ENCODE data around the gene IL10RB. TPM values are rescaled to one million over a fixed set of nuclear protein-coding genes. Genes with fewer than 3 reads are reported as not detected.

The IL10RB gene
- total and polyA plus RNA-seq, 10 of the 15 experiments (the other 5 are each of a cell fraction or from before 2014, with no cell fraction given) = 15.0 to 55.1 (median 34.9) TPM

DNA sequence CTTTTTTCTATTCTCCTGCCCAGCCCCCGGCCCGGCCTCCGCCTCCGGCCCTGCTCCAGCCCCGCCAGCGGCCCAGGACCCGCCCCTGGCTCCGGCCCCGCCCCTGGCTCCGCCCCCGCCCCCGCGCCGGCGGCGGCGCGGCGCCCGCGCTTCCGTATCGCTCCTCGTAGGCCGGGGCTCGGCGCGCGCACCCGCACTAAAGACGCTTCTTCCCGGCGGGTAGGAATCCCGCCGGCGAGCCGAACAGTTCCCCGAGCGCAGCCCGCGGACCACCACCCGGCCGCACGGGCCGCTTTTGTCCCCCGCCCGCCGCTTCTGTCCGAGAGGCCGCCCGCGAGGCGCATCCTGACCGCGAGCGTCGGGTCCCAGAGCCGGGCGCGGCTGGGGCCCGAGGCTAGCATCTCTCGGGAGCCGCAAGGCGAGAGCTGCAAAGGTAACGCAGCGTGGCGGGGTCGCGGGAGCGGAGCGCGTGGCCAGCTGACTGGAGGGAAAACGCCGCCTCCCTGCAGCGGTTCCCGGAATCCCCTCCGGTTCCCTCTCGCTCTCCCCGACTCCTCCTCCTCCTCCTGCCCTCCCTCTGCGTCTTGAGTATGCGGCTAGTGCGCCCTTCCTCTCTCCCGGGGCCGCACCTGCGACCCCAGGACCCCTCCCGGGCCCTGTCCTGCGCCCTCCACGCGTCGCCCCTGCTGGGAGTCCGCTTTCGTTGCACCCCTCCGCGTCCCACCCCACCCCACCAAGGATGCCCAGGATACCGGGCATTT lies 36.2 kb upstream of the IL10RB start, which contains the start of gene IFNAR2 (continued):
- TF ChIP-seq LARP7 (IDR thresholded peaks at IDR 0.05) (peak; percentile 86), FOXK2 (IDR thresholded peaks at IDR 0.05) (no peak), SMARCA5 (IDR thresholded peaks at IDR 0.05) (no peak), IKZF2 (IDR thresholded peaks at IDR 0.05) (0 out of 4 replicates have a peak, but pooled peaks have one; percentile 11 to 53), SP1 (IDR thresholded peaks at IDR 0.05; ENCODE audit: low read depth, low read length) (no peak), BCL11A (IDR thresholded peaks at IDR 0.05; ENCODE audit: low read depth, low read length) (no peak), MTA2 (IDR thresholded peaks at IDR 0.05; ENCODE audit: low read depth) (no peak), ZNF217 (IDR thresholded peaks at IDR 0.05) (no peak), TARDBP (IDR thresholded peaks at IDR 0.05; ENCODE audit: borderline replicate concordance) (no peak), TCF12 (IDR thresholded peaks at IDR 0.05; ENCODE audit: low read depth, low read length) (no peak), BRCA1 (IDR thresholded peaks at IDR 0.05; ENCODE audit: low read depth, low read length) (no peak), NFXL1 (IDR thresholded peaks at IDR 0.05; ENCODE audit: borderline replicate concordance) (no peak), KAT2A (conservative IDR thresholded peaks at IDR 0.05; ENCODE audit: control insufficient read depth, low read depth, low read length) (no peak), BMI1 (IDR thresholded peaks at IDR 0.05; ENCODE audit: borderline replicate concordance) (no peak), MXI1 (IDR thresholded peaks at IDR 0.05; ENCODE audit: low read depth, low read length) (no peak), TAF1 (IDR thresholded peaks at IDR 0.05; ENCODE audit: borderline replicate concordance, low read depth, low read length) (peak; percentile 73; the same call in 1 of the 2 replicates)
- TF ChIP-seq, protein P1, sequence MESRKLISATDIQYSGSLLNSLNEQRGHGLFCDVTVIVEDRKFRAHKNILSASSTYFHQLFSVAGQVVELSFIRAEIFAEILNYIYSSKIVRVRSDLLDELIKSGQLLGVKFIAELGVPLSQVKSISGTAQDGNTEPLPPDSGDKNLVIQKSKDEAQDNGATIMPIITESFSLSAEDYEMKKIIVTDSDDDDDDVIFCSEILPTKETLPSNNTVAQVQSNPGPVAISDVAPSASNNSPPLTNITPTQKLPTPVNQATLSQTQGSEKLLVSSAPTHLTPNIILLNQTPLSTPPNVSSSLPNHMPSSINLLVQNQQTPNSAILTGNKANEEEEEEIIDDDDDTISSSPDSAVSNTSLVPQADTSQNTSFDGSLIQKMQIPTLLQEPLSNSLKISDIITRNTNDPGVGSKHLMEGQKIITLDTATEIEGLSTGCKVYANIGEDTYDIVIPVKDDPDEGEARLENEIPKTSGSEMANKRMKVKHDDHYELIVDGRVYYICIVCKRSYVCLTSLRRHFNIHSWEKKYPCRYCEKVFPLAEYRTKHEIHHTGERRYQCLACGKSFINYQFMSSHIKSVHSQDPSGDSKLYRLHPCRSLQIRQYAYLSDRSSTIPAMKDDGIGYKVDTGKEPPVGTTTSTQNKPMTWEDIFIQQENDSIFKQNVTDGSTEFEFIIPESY (IDR thresholded peaks at IDR 0.05) = no peak
- TF ChIP-seq, protein P2, sequence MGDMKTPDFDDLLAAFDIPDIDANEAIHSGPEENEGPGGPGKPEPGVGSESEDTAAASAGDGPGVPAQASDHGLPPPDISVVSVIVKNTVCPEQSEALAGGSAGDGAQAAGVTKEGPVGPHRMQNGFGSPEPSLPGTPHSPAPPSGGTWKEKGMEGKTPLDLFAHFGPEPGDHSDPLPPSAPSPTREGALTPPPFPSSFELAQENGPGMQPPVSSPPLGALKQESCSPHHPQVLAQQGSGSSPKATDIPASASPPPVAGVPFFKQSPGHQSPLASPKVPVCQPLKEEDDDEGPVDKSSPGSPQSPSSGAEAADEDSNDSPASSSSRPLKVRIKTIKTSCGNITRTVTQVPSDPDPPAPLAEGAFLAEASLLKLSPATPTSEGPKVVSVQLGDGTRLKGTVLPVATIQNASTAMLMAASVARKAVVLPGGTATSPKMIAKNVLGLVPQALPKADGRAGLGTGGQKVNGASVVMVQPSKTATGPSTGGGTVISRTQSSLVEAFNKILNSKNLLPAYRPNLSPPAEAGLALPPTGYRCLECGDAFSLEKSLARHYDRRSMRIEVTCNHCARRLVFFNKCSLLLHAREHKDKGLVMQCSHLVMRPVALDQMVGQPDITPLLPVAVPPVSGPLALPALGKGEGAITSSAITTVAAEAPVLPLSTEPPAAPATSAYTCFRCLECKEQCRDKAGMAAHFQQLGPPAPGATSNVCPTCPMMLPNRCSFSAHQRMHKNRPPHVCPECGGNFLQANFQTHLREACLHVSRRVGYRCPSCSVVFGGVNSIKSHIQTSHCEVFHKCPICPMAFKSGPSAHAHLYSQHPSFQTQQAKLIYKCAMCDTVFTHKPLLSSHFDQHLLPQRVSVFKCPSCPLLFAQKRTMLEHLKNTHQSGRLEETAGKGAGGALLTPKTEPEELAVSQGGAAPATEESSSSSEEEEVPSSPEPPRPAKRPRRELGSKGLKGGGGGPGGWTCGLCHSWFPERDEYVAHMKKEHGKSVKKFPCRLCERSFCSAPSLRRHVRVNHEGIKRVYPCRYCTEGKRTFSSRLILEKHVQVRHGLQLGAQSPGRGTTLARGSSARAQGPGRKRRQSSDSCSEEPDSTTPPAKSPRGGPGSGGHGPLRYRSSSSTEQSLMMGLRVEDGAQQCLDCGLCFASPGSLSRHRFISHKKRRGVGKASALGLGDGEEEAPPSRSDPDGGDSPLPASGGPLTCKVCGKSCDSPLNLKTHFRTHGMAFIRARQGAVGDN (IDR thresholded peaks at IDR 0.05) = peak; percentile 42; the same call in 1 of the 2 replicates
- TF ChIP-seq, protein P3, sequence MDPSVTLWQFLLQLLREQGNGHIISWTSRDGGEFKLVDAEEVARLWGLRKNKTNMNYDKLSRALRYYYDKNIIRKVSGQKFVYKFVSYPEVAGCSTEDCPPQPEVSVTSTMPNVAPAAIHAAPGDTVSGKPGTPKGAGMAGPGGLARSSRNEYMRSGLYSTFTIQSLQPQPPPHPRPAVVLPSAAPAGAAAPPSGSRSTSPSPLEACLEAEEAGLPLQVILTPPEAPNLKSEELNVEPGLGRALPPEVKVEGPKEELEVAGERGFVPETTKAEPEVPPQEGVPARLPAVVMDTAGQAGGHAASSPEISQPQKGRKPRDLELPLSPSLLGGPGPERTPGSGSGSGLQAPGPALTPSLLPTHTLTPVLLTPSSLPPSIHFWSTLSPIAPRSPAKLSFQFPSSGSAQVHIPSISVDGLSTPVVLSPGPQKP (IDR thresholded peaks at IDR 0.05; ENCODE audit: low read depth, low read length) = no peak
- TF ChIP-seq, protein P4, sequence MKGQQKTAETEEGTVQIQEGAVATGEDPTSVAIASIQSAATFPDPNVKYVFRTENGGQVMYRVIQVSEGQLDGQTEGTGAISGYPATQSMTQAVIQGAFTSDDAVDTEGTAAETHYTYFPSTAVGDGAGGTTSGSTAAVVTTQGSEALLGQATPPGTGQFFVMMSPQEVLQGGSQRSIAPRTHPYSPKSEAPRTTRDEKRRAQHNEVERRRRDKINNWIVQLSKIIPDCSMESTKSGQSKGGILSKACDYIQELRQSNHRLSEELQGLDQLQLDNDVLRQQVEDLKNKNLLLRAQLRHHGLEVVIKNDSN (IDR thresholded peaks at IDR 0.05; ENCODE audit: borderline replicate concordance, extremely low read length, insufficient read depth, low read depth, low read length) = no peak
- TF ChIP-seq, protein P5, sequence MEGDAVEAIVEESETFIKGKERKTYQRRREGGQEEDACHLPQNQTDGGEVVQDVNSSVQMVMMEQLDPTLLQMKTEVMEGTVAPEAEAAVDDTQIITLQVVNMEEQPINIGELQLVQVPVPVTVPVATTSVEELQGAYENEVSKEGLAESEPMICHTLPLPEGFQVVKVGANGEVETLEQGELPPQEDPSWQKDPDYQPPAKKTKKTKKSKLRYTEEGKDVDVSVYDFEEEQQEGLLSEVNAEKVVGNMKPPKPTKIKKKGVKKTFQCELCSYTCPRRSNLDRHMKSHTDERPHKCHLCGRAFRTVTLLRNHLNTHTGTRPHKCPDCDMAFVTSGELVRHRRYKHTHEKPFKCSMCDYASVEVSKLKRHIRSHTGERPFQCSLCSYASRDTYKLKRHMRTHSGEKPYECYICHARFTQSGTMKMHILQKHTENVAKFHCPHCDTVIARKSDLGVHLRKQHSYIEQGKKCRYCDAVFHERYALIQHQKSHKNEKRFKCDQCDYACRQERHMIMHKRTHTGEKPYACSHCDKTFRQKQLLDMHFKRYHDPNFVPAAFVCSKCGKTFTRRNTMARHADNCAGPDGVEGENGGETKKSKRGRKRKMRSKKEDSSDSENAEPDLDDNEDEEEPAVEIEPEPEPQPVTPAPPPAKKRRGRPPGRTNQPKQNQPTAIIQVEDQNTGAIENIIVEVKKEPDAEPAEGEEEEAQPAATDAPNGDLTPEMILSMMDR (IDR thresholded peaks at IDR 0.05 in 2 of 3, conservative IDR thresholded peaks at IDR 0.05 in 1 of 3; ENCODE audit: control insufficient read depth in 2 of 3, extremely low read depth in 1 of 3, insufficient read depth in 1 of 3, low read depth in 3 of 3, low read length in 3 of 3) = no peak
